ENCODE data around the gene DCAF8. TPM values are rescaled to one million over a fixed set of nuclear protein-coding genes. Genes with fewer than 3 reads are reported as not detected.

DCAF8 gene
- polyA plus RNA-seq, 4 donors: 160 to 276 (median 224) TPM

GRCh38 chr1:160206421-160207117, 55.8 kb downstream of the DCAF8 start:
- no peak for DNase-seq (ENCODE audit: low read depth in 4 of 4, low spot score in 2 of 4)

GRCh38 chr1:160206036-160206389, 56.3 kb downstream of the DCAF8 start:
- peak in 2 of 4 donors; percentile 26 to 28 for DNase-seq (ENCODE audit: low read depth in 4 of 4, low spot score in 2 of 4)

GRCh38 chr1:160205242-160206035, 56.9 kb downstream of the DCAF8 start, which contains the start of gene PEA15:
Gene PEA15, plus strand, starts transcription at chr1:160205384. Its CDS starts 6,161 bp downstream, at chr1:160211545.
- DNase-seq (ENCODE audit: low read depth in 4 of 4, low spot score in 2 of 4): peak in 2 of 4 donors; percentile 29 to 51

- no peak for DNase-seq (ENCODE audit: low read depth in 4 of 4, low spot score in 2 of 4)
Measured at GRCh38 chr1:160204526-160205241, 57.7 kb downstream of the DCAF8 start.

- DNase-seq (ENCODE audit: low read depth in 4 of 4, low spot score in 2 of 4): no peak
Measured at GRCh38 chr1:160200786-160201185, 61.6 kb downstream of the DCAF8 start.

GRCh38 chr1:160197231-160197630, 65.1 kb downstream of the DCAF8 start:
- no peak for DNase-seq (ENCODE audit: low read depth in 4 of 4, low spot score in 2 of 4)

- DNase-seq (ENCODE audit: low read depth in 4 of 4, low spot score in 2 of 4): no peak
Measured at GRCh38 chr1:160196143-160196542, 66.2 kb downstream of the DCAF8 start.

GRCh38 chr1:160194737-160195059, 67.7 kb downstream of the DCAF8 start:
- no peak for DNase-seq (ENCODE audit: low read depth in 4 of 4, low spot score in 2 of 4)

GRCh38 chr1:160193832-160194736, 68.3 kb downstream of the DCAF8 start:
- DNase-seq (ENCODE audit: low read depth in 4 of 4, low spot score in 2 of 4): no peak

- DNase-seq (ENCODE audit: low read depth in 4 of 4, low spot score in 2 of 4): peak; percentile 59 to 84 (median 76)
Measured at GRCh38 chr1:160193091-160193819, 69.1 kb downstream of the DCAF8 start.

GRCh38 chr1:160192234-160192633, 70.1 kb downstream of the DCAF8 start:
- DNase-seq (ENCODE audit: low read depth in 4 of 4, low spot score in 2 of 4): no peak

- DNase-seq (ENCODE audit: low read depth in 4 of 4, low spot score in 2 of 4): no peak
Measured at GRCh38 chr1:160191756-160192155, 70.6 kb downstream of the DCAF8 start.

GRCh38 chr1:160189649-160190625, 72.4 kb downstream of the DCAF8 start, which contains the start of gene CASQ1:
Gene CASQ1, plus strand, starts transcription at chr1:160190575. Its CDS starts 177 bp downstream, at chr1:160190752.
- no peak for DNase-seq (ENCODE audit: low read depth in 4 of 4, low spot score in 2 of 4)

GRCh38 chr1:160188341-160188740, 74.0 kb downstream of the DCAF8 start:
- DNase-seq (ENCODE audit: low read depth in 4 of 4, low spot score in 2 of 4): no peak

GRCh38 chr1:160187407-160187806, 74.9 kb downstream of the DCAF8 start:
- DNase-seq (ENCODE audit: low read depth in 4 of 4, low spot score in 2 of 4): no peak

GRCh38 chr1:160186729-160187128, 75.6 kb downstream of the DCAF8 start:
- DNase-seq (ENCODE audit: low read depth in 4 of 4, low spot score in 2 of 4): no peak

GRCh38 chr1:160186246-160186645, 76.1 kb downstream of the DCAF8 start:
- no peak for DNase-seq (ENCODE audit: low read depth in 4 of 4, low spot score in 2 of 4)

- no peak for DNase-seq (ENCODE audit: low read depth in 4 of 4, low spot score in 2 of 4)
Measured at GRCh38 chr1:160179336-160179735, 83.0 kb downstream of the DCAF8 start.
